ENCODE measurements around the gene TLDC2.
"Not testable (repeated sequence)": the region's sequence is repeated elsewhere in the genome, so short reads cannot be mapped to it uniquely, and the experiment has no call there.

The TLDC2 gene

DNA sequence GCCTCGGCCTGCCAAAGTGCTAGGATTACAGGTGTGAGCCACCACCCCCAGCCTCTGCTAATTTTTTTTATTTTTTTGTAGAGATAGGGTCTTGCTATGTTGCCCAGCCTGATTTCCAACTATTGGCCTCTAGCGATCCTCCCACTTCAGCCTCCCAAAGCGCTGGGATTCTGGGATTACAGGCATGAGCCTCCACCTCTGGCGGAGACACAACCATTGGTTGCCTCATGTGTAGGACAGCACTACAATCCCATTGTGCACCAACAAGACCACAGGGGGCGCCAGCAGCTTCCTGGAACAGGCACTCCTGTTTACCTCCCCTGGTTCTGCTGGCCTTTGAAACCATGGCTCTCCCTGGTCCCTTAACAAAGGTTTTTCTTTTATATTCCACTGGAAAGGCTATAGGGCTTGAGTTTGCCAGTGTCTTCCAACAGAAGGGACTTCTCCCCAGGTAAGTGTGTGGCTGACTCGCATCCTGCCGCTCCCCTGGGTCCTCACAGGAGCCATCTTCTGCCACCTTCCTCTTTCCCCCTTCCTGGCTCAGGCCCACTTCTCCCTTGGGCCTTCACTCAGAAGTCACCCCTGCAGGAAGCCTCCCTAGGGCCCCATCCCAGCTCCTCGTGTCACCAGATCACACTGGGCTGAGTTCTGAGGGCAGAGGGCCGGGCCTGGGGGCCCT lies 39.2 kb upstream of the TLDC2 start:
- Histone ChIP-seq H3K4me3 (ENCODE audit: low read length in 2 of 2) (no peak overlapping the region), H3K27ac (ENCODE audit: low read length) (peak overlapping the region; percentile 11), H3K9me3 (ENCODE audit: control insufficient read depth in 2 of 2, low read length in 2 of 2) (no peaks in the 10 kb centered on the region), H3K9ac (ENCODE audit: low read length in 2 of 2) (peak overlapping the region; percentile 21 to 33), H3K27me3 (ENCODE audit: control insufficient read depth in 1 of 2, insufficient read depth in 2 of 2, low read length in 2 of 2) (no peaks in the 10 kb centered on the region), H3K4me1 (ENCODE audit: control insufficient read depth, insufficient read depth, low read length) (peaks cover 46% of the 10 kb centered on the region), H3K36me3 (ENCODE audit: control insufficient read depth in 2 of 2, insufficient read depth in 2 of 2, low read length in 2 of 2) (peaks cover 0 to 12% of the 10 kb centered on the region in 2 donors)

DNA sequence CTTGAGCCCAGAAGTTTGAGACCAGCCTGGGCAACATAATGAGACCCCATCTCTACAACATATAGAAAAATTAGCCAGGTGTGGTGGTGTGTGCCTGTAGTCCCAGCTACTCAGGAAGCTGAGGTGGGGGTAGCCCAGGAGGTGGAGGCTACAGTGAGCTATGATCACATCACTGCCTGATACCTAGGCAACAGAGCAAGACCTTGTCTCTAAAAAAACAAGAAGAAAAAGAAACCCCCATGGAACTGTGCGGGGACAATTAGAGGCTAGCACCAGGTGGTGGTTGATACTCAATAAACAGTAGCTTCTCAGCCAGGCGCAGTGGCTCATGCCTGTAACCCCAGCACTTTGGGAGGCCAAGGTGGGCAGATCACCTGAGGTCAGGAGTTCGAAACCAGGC lies 37.6 kb upstream of the TLDC2 start:
- H3K9me3 ChIP-seq (ENCODE audit: control insufficient read depth in 2 of 2, low read length in 2 of 2); H3K9ac ChIP-seq (ENCODE audit: low read length in 2 of 2); H3K27ac ChIP-seq (ENCODE audit: low read length); H3K4me3 ChIP-seq (ENCODE audit: low read length in 2 of 2); H3K27me3 ChIP-seq (ENCODE audit: control insufficient read depth in 1 of 2, insufficient read depth in 2 of 2, low read length in 2 of 2): not testable (repeated sequence)
- Histone ChIP-seq H3K36me3 (ENCODE audit: control insufficient read depth in 2 of 2, insufficient read depth in 2 of 2, low read length in 2 of 2) (peaks cover 0 to 12% of the 10 kb centered on the region in 2 donors), H3K4me1 (ENCODE audit: control insufficient read depth, insufficient read depth, low read length) (peaks cover 39% of the 10 kb centered on the region)

DNA sequence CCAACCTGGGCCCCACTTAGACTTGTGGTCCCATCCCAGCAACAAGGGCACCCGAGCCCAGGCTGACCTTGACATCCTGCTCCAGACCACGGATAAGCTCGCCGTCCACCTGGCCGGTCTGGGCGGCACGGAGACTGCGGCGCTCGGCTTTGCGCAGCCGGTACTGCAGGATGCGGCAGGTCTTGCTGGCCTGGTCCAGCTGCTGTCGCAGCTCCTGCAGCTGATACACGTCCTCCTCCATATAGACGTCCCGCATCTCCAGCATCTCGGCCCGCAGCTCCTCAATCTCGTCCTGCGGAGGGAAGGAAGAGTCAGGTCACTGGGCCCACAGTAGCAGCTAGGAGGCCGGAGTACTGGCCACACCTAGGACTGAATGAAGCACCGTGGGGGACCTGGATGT lies 36.8 kb upstream of the TLDC2 start:
- no peaks in the 10 kb centered on the region for H3K27me3 ChIP-seq (ENCODE audit: control insufficient read depth in 1 of 2, insufficient read depth in 2 of 2, low read length in 2 of 2)
- H3K27ac ChIP-seq (ENCODE audit: low read length), result no peak overlapping the region
- H3K9ac ChIP-seq (ENCODE audit: low read length in 2 of 2), result no peak overlapping the region
- peaks cover 0 to 12% of the 10 kb centered on the region in 2 donors for H3K36me3 ChIP-seq (ENCODE audit: control insufficient read depth in 2 of 2, insufficient read depth in 2 of 2, low read length in 2 of 2)
- no peak overlapping the region for H3K4me3 ChIP-seq (ENCODE audit: low read length in 2 of 2)
- H3K9me3 ChIP-seq (ENCODE audit: control insufficient read depth in 2 of 2, low read length in 2 of 2), result no peaks in the 10 kb centered on the region
- H3K4me1 ChIP-seq (ENCODE audit: control insufficient read depth, insufficient read depth, low read length), result peaks cover 33% of the 10 kb centered on the region

DNA sequence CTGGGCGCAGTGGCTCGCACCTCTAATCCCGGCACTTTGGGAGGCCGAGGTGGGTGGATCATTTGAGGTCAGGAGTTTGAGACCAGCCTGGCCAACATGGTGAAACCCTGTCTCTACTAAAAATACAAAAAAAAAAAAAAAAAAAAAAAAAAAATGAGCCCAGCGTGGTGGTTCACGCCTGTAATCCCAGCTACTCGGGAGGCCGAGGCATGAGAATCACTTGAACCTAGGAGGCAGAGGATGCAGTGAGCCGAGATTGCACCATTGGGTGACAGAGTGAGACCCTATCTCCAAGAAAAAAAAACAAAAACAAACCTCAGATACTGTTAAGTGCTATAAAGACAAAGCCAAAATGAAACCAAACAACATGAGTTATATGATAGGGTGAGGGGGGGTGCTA lies 34.9 kb upstream of the TLDC2 start:
- H3K9ac ChIP-seq (ENCODE audit: low read length in 2 of 2); H3K27ac ChIP-seq (ENCODE audit: low read length); H3K27me3 ChIP-seq (ENCODE audit: control insufficient read depth in 1 of 2, insufficient read depth in 2 of 2, low read length in 2 of 2); H3K4me3 ChIP-seq (ENCODE audit: low read length in 2 of 2); H3K9me3 ChIP-seq (ENCODE audit: control insufficient read depth in 2 of 2, low read length in 2 of 2): not testable (repeated sequence)
- peaks cover 31% of the 10 kb centered on the region for H3K4me1 ChIP-seq (ENCODE audit: control insufficient read depth, insufficient read depth, low read length)
- H3K36me3 ChIP-seq (ENCODE audit: control insufficient read depth in 2 of 2, insufficient read depth in 2 of 2, low read length in 2 of 2), result peaks cover 0 to 12% of the 10 kb centered on the region in 2 donors

DNA sequence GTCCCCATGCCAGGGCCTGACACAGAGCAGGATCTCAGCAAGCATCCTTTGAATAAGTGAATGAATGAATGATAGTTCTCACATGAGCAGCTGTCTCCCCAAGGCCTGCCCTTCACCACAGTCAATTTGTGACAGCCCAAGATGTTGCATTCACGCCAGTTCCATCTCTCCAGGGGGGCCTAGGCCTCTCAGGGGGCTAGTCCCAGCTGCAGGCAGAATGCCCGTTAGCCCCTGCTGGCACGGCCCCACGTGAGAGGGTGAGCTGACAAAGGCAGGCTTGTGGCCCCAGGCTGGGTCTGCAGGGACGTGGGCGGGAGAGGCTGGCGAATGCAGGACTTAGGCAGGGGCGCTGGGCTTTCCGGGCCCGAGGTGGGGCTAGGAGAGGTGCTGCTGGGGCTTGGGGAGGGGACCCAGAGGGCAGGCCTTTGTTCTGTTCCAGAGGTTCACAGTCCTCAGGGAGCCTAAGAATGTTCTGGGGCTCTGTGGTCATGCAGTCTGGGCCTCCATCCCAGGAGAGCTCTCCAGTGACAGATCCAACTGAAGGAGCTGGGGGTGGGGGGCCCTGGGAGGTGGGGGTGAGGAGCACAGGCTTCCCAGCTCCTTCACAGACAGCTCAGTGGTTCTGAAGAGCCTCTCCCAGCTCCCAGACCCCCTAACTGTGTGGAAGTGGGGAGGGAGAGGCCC lies 30.5 kb upstream of the TLDC2 start:
- Histone ChIP-seq H3K27ac (ENCODE audit: low read length) (peak overlapping the region; percentile 98), H3K4me3 (ENCODE audit: low read length in 2 of 2) (no peak overlapping the region), H3K9me3 (ENCODE audit: control insufficient read depth in 2 of 2, low read length in 2 of 2) (no peaks in the 10 kb centered on the region), H3K27me3 (ENCODE audit: control insufficient read depth in 1 of 2, insufficient read depth in 2 of 2, low read length in 2 of 2) (no peaks in the 10 kb centered on the region), H3K9ac (ENCODE audit: low read length in 2 of 2) (peak overlapping the region; percentile 21 to 59), H3K4me1 (ENCODE audit: control insufficient read depth, insufficient read depth, low read length) (peaks cover 59% of the 10 kb centered on the region), H3K36me3 (ENCODE audit: control insufficient read depth in 2 of 2, insufficient read depth in 2 of 2, low read length in 2 of 2) (no peaks in the 10 kb centered on the region)

DNA sequence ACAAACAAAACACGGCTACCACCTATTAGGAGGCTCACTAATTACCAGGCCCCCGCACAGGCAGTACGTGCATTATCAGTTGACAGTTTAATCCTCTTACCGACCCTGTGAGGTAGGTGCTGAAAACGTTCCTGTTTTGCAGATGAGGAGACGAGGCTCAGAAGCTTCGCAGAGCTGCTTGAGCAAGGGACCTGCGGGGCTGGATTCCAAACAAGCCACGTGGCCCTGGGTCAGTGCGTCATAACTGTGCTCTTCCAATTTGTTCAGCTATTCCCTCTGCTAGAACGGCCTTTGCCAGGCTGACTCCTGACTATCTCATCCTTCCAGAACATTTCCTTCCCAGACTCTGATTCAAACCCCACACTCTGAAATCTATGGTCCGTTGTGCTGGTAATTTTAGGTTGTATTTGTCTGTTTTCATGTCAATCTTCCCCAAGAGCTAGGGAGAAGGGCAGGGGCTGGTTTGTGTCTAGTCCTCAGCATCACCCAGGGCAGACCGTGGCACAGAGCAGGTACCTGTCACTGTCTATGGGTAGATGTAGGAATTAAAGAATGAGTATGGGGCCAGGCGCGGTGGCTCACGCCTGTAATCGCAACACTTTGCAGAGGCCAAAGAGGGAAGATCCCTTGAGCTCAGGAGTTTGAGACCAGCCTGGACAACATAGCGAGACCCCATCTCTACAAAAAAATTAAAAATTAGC lies 28.8 kb upstream of the TLDC2 start:
- H3K27ac ChIP-seq (ENCODE audit: low read length), result peak overlapping the region; percentile 98
- H3K36me3 ChIP-seq (ENCODE audit: control insufficient read depth in 2 of 2, insufficient read depth in 2 of 2, low read length in 2 of 2), result peaks cover 2 to 4% of the 10 kb centered on the region in 2 donors
- peaks cover 0 to 3% of the 10 kb centered on the region in 2 donors for H3K9me3 ChIP-seq (ENCODE audit: control insufficient read depth in 2 of 2, low read length in 2 of 2)
- H3K9ac ChIP-seq (ENCODE audit: low read length in 2 of 2), result peak overlapping the region; percentile 66 to 76
- peaks cover 66% of the 10 kb centered on the region for H3K4me1 ChIP-seq (ENCODE audit: control insufficient read depth, insufficient read depth, low read length)
- H3K4me3 ChIP-seq (ENCODE audit: low read length in 2 of 2), result peak overlapping the region in 1 of 2 donors; percentile 29
- no peaks in the 10 kb centered on the region for H3K27me3 ChIP-seq (ENCODE audit: control insufficient read depth in 1 of 2, insufficient read depth in 2 of 2, low read length in 2 of 2)

DNA sequence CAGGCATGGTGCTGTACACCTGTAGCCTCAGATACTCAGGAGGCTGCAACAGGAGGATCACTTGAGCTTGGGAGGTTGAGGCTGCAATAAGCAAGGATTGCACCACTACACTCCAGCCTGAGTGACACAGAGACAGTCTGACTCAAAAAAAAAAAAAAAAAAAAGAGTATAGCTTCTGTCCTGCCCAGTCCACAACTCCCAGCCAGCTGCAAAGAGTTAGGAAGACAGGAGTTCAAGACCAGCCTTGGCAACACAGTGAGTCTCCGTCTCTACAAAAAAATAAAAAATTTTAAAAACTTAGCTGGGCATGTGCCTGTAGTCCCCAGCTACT lies 28.3 kb upstream of the TLDC2 start:
- Histone ChIP-seq H3K9me3 (ENCODE audit: control insufficient read depth in 2 of 2, low read length in 2 of 2) (peaks cover 0 to 3% of the 10 kb centered on the region in 2 donors), H3K4me3 (ENCODE audit: low read length in 2 of 2) (no peak overlapping the region), H3K27me3 (ENCODE audit: control insufficient read depth in 1 of 2, insufficient read depth in 2 of 2, low read length in 2 of 2) (no peaks in the 10 kb centered on the region), H3K27ac (ENCODE audit: low read length) (peak overlapping the region; percentile 98), H3K4me1 (ENCODE audit: control insufficient read depth, insufficient read depth, low read length) (peaks cover 71% of the 10 kb centered on the region), H3K9ac (ENCODE audit: low read length in 2 of 2) (peak overlapping the region; percentile 66 to 76), H3K36me3 (ENCODE audit: control insufficient read depth in 2 of 2, insufficient read depth in 2 of 2, low read length in 2 of 2) (peaks cover 2 to 4% of the 10 kb centered on the region in 2 donors)

DNA sequence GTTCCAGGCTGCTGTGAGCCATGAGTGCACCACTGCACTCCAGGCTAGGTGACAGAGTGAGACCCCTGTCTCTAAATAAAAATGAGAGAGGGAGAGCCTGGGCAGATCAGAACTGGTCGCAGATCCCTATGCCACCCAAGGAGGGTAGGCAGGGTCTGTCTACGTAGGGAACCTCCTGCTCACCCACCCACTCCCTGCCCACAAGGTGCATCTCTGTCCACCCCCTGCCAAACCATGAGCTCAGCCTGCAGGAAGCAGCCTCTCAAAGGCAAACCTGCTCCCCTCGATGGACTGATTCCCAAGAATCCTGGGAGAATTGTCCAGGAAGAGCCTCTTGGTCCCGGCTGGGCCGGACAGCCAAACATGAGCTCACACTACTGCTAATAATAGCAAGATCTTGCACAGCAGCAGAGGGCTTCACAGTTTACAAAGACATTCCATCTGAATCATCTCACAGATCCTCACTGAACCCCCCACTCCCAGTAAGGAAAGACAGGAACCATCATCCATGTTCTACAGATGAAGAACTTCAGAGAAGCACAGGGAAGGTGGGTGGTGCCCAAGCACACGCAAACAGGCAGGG lies 27.8 kb upstream of the TLDC2 start:
- Histone ChIP-seq H3K36me3 (ENCODE audit: control insufficient read depth in 2 of 2, insufficient read depth in 2 of 2, low read length in 2 of 2) (peaks cover 2 to 5% of the 10 kb centered on the region in 2 donors), H3K9ac (ENCODE audit: low read length in 2 of 2) (peak overlapping the region; percentile 29 to 66), H3K27me3 (ENCODE audit: control insufficient read depth in 1 of 2, insufficient read depth in 2 of 2, low read length in 2 of 2) (no peaks in the 10 kb centered on the region), H3K4me3 (ENCODE audit: low read length in 2 of 2) (no peak overlapping the region), H3K4me1 (ENCODE audit: control insufficient read depth, insufficient read depth, low read length) (peaks cover 71% of the 10 kb centered on the region), H3K27ac (ENCODE audit: low read length) (peak overlapping the region; percentile 98), H3K9me3 (ENCODE audit: control insufficient read depth in 2 of 2, low read length in 2 of 2) (peaks cover 0 to 3% of the 10 kb centered on the region in 2 donors)

DNA sequence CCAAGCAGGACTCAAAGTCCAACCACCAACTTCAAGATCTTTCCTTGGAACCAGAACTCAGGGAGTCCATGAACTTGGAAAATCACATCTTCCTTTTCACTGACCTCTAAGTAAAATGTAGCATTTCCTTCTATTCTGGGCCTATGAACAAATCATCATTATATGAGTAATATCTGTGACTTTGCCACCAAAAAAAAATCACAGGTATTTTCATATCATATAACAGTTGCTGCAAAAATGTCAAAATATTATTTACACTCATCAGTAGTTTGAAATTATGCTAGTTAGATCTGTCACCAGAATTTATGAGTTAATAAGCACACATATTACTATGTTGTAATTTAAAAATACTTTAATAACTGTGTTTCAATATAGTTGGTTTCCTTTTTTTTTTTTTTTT lies 27.3 kb upstream of the TLDC2 start:
- Histone ChIP-seq H3K4me1 (ENCODE audit: control insufficient read depth, insufficient read depth, low read length) (peaks cover 70% of the 10 kb centered on the region), H3K9ac (ENCODE audit: low read length in 2 of 2) (no peak overlapping the region), H3K4me3 (ENCODE audit: low read length in 2 of 2) (no peak overlapping the region)

DNA sequence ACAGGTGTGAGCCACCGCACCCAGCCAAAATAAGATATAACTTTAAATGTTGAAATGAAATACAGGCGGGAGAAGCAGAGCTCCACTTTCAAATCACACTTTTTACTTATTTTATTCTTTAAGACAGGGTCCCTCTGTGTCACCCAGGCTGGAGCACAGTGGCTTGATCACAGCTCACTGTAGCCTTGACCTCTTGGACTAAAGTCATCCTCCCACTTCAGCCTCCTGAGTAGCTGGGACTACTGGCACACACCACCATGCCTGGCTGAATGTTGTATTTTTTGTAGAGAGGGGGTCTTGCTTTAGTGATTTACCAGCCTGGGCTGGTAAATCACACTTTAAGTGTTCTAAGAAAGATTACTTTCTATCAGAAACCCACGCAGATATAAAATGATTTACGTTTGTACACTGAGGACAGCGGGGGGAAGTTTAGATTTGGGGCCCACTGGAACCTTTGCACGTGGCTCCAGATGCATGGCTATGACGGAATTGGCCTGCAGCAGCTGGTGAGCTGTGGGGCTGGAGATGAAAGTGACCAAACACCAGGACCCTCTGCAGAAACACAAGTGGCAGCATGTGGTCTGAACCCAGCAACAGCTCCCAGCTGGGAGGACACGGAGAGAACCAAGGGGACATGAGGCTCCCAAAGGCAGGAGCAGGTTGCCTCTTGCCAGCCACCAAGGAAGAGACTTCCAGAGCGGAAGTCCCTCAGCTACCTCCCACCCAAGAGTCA lies 26.4 kb upstream of the TLDC2 start:
- peaks cover 75% of the 10 kb centered on the region for H3K4me1 ChIP-seq (ENCODE audit: control insufficient read depth, insufficient read depth, low read length)
- H3K4me3 ChIP-seq (ENCODE audit: low read length in 2 of 2), result no peak overlapping the region
- peaks cover 0 to 3% of the 10 kb centered on the region in 2 donors for H3K9me3 ChIP-seq (ENCODE audit: control insufficient read depth in 2 of 2, low read length in 2 of 2)
- H3K9ac ChIP-seq (ENCODE audit: low read length in 2 of 2), result no peak overlapping the region
- H3K27me3 ChIP-seq (ENCODE audit: control insufficient read depth in 1 of 2, insufficient read depth in 2 of 2, low read length in 2 of 2), result no peaks in the 10 kb centered on the region
- H3K36me3 ChIP-seq (ENCODE audit: control insufficient read depth in 2 of 2, insufficient read depth in 2 of 2, low read length in 2 of 2), result peaks cover 4 to 5% of the 10 kb centered on the region in 2 donors
- peak overlapping the region; percentile 98 for H3K27ac ChIP-seq (ENCODE audit: low read length)

More for the DNA sequence above, 27.3 kb upstream of the TLDC2 start:
- peaks cover 4 to 5% of the 10 kb centered on the region in 2 donors for H3K36me3 ChIP-seq (ENCODE audit: control insufficient read depth in 2 of 2, insufficient read depth in 2 of 2, low read length in 2 of 2)
- H3K27ac ChIP-seq (ENCODE audit: low read length), result peak overlapping the region; percentile 98
- H3K9me3 ChIP-seq (ENCODE audit: control insufficient read depth in 2 of 2, low read length in 2 of 2), result peaks cover 0 to 3% of the 10 kb centered on the region in 2 donors
- H3K27me3 ChIP-seq (ENCODE audit: control insufficient read depth in 1 of 2, insufficient read depth in 2 of 2, low read length in 2 of 2), result no peaks in the 10 kb centered on the region
